CD4-positive, alpha-beta T cell (primary cell): ENCODE measurements around the gene DOCK4. TPM values are rescaled to one million over a fixed set of nuclear protein-coding genes. Genes with fewer than 3 reads are reported as not detected.

Source experiments
- ATAC-seq: fragments of 200-7000 bp; cut with Tn5 transposase; one replicate; pipeline ENCODE4 v1.10.0; 2022; ENCODE audit warnings: mild to moderate bottlenecking; ENCODE audit not compliant: poor library complexity
- CTCF ChIA-PET: fragments of 350-600 bp; sonication (Branson Sonifier 250); formaldehyde crosslinking; loops from one replicate; lab custom pipeline; 2021; ENCODE audit warnings: antibody characterized with exemption, inconsistent platforms; lab: Charles Lee
- POLR2A ChIA-PET: fragments of 350-600 bp; sonication (Branson Sonifier 250); formaldehyde crosslinking; loops from one replicate; lab custom pipeline; 2021; ENCODE audit warnings: antibody characterized with exemption, inconsistent platforms; lab: Charles Lee
- DNase-seq, 14 experiments: peaks; one replicate each; pipeline ENCODE4 v3.0.0-alpha.2; 2013 to 2020; ENCODE audit warnings: mixed read lengths in 2 of 14
- H3K27ac ChIP-seq, 2 donors: one replicate each; pipeline versions ENCODE4 v1.5.1 to v1.7.0; 2013; ENCODE audit warnings: low read length in 2 of 2, low read depth in 1 of 2, mild to moderate bottlenecking in 1 of 2
- H3K27me3 ChIP-seq, 2 experiments: 1 replicate in 1 of 2; 2 replicates in 1 of 2; pipeline versions ENCODE4 v1.6.1 to v1.7.0; 2013; ENCODE audit warnings: low read length in 2 of 2, control low read depth in 1 of 2, mild to moderate bottlenecking in 1 of 2, moderate library complexity in 1 of 2; ENCODE audit not compliant: insufficient read depth in 2 of 2, control insufficient read depth in 1 of 2
- H3K36me3 ChIP-seq: one replicate; pipeline ENCODE4 v1.6.1; 2013; ENCODE audit warnings: low read length, control low read depth; ENCODE audit not compliant: insufficient read depth
- H3K4me1 ChIP-seq: one replicate; pipeline ENCODE4 v1.6.1; 2013; ENCODE audit warnings: low read length, control low read depth; ENCODE audit not compliant: insufficient read depth
- H3K4me3 ChIP-seq: one replicate; pipeline ENCODE4 v1.5.1; 2013; ENCODE audit warnings: mild to moderate bottlenecking, low read length, moderate library complexity
- H3K9me3 ChIP-seq, 2 experiments: 1 replicate in 1 of 2; 2 replicates in 1 of 2; pipeline versions ENCODE4 v1.6.1 to v1.7.0; 2013; ENCODE audit warnings: low read length in 2 of 2, mild to moderate bottlenecking in 2 of 2, control low read depth in 1 of 2, moderate library complexity in 1 of 2; ENCODE audit not compliant: control insufficient read depth in 1 of 2, insufficient read depth in 1 of 2
- H3K27ac Mint-ChIP-seq: one replicate; pipeline ENCODE4 v1.8.0; 2020; ENCODE audit warnings: mixed read lengths
- H3K27me3 Mint-ChIP-seq: one replicate; pipeline ENCODE4 v1.8.0; 2021; ENCODE audit warnings: mixed read lengths
- H3K36me3 Mint-ChIP-seq: one replicate; pipeline ENCODE4 v1.8.0; 2021; ENCODE audit warnings: low read depth, mixed read lengths
- H3K4me1 Mint-ChIP-seq: one replicate; pipeline ENCODE4 v1.8.0; 2021; ENCODE audit warnings: low read depth, mixed read lengths
- H3K4me3 Mint-ChIP-seq: one replicate; pipeline ENCODE4 v1.8.0; 2020; ENCODE audit warnings: mild to moderate bottlenecking, mixed read lengths
- H3K9me3 Mint-ChIP-seq: one replicate; pipeline ENCODE4 v1.8.0; 2020; ENCODE audit warnings: mixed read lengths
- intact Hi-C, 2 experiments: fragments of 100-400 bp; cut with DNase I in 1 of 2; cut with micrococcal nuclease in 1 of 2; formaldehyde crosslinking; loops; one replicate each; pipeline versions ENCODE4 v1.15.1 to v1.9.0; 2023 to 2025; cut with DNase I, micrococcal nuclease
- total RNA-seq, 174 experiments: library from RNA in 2 of 174; stranded (reverse) in 2 of 174; gene quantifications; one replicate each; pipeline ENCODE4 v1.2.3 and lab custom pipeline; 2021 to 2026
- TF ChIP-seq, protein P1 (sequence below): fragments of 200-600 bp; IDR thresholded peaks from one replicate; pipeline ENCODE4 v1.8.0; 2022; ENCODE audit warnings: antibody characterized with exemption, mild to moderate bottlenecking

DOCK4 gene
- total RNA-seq, 2 experiments from 2014 or later: 0.31 to 0.38 TPM

DNA sequence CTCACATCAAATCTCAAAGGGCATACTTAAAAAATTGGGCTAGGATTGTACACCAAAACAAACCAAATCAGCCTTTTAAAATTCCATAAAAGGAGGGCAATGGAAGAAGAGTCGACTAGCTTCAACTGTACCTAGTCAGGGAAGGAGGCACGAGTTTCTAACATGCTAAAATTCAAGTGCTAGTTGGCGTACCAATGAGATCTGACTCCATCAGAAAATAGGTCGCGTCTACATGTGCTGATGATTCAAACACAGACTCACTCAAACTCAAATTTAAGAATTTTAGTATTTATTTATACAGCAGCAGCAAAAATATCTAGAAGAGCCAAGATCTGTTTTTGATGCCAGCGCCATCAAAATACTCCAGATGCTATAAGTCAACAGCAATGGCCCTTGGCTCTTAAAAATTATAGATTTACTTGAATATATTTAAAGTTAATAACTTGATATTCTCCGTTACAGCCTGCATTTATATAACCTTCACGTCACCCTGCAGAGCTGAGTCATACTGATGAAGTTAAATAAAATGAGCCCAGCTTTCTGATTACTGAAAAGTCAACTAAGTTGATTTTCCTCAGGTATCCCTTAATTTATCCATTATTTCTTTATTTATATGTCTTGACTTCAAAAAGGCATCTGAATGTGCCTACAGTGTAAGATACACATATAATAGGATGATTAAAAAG, 341.8 kb downstream of the DOCK4 start:
- no peaks in the 10 kb centered on the region for H3K36me3 Mint-ChIP-seq
- CTCF ChIA-PET: no interaction called here
- Histone ChIP-seq H3K27me3 (no peaks in the 10 kb centered on the region), H3K36me3 (no peaks in the 10 kb centered on the region), H3K9me3 (no peaks in the 10 kb centered on the region), H3K27ac (no peak overlapping the region), H3K4me1 (no peaks in the 10 kb centered on the region), H3K4me3 (no peak overlapping the region)
- H3K9me3 Mint-ChIP-seq: no peaks in the 10 kb centered on the region
- no peak overlapping the region for H3K27ac Mint-ChIP-seq
- intact Hi-C loops: no loop called here
- ATAC-seq: no peak
- H3K4me3 Mint-ChIP-seq: no peak overlapping the region
- H3K27me3 Mint-ChIP-seq: no peaks in the 10 kb centered on the region
- TF ChIP-seq, protein P1, sequence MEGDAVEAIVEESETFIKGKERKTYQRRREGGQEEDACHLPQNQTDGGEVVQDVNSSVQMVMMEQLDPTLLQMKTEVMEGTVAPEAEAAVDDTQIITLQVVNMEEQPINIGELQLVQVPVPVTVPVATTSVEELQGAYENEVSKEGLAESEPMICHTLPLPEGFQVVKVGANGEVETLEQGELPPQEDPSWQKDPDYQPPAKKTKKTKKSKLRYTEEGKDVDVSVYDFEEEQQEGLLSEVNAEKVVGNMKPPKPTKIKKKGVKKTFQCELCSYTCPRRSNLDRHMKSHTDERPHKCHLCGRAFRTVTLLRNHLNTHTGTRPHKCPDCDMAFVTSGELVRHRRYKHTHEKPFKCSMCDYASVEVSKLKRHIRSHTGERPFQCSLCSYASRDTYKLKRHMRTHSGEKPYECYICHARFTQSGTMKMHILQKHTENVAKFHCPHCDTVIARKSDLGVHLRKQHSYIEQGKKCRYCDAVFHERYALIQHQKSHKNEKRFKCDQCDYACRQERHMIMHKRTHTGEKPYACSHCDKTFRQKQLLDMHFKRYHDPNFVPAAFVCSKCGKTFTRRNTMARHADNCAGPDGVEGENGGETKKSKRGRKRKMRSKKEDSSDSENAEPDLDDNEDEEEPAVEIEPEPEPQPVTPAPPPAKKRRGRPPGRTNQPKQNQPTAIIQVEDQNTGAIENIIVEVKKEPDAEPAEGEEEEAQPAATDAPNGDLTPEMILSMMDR: no peak
- POLR2A ChIA-PET: no interaction called here
- DNase-seq: no peak
- H3K4me1 Mint-ChIP-seq: no peaks in the 10 kb centered on the region

DNA sequence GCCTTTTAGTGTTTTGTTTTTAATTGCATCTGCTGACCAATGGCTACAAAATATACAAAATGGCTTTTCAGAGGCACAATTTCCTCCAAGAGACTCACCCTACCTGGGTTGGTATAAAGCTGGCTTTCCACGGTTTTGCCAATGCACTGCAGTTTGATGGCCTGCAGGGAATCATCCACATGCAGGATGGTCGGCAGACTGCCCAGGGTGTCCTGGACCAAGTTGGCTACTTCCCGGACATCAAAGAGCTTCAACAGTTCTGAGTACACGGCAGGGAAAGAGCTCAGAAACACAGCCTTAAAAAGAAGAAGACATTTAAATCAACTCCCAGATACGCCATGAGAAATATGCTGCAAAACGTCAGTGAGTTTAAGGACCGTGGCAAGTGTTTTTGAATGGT, 342.9 kb downstream of the DOCK4 start:
- TF ChIP-seq, protein P1: no peak
- no peaks in the 10 kb centered on the region for H3K4me1 Mint-ChIP-seq
- Histone ChIP-seq H3K4me1 (no peaks in the 10 kb centered on the region), H3K9me3 (no peaks in the 10 kb centered on the region), H3K36me3 (no peaks in the 10 kb centered on the region), H3K4me3 (no peak overlapping the region), H3K27me3 (no peaks in the 10 kb centered on the region), H3K27ac (no peak overlapping the region)
- H3K36me3 Mint-ChIP-seq: no peaks in the 10 kb centered on the region
- no peak overlapping the region for H3K4me3 Mint-ChIP-seq
- no peak for ATAC-seq
- no peak for DNase-seq
- H3K27ac Mint-ChIP-seq: no peak overlapping the region
- intact Hi-C loops: no loop called here
- ChIA-PET POLR2A (no interaction called here), CTCF (no interaction called here)
- H3K9me3 Mint-ChIP-seq: no peaks in the 10 kb centered on the region
- no peaks in the 10 kb centered on the region for H3K27me3 Mint-ChIP-seq

DNA sequence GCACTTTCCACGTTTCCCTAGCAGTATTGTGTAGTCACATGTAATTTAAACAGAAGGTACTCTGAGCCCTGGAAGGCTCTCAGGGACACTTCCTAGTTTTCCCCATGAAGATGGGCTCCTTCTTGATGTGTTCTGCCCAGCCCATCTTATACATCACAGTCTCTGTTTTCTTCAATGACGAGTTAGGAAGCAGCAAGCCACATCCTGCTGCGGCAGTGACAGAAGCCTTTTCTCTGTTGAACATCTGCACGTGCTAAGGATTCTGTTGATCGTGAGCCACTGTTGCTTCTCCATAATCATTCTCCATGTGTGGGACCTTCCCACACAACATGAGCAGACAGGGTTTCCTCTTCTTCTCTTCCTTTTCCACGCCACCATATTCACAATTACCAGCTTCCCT, 346.0 kb downstream of the DOCK4 start:
- Histone ChIP-seq H3K9me3 (no peaks in the 10 kb centered on the region), H3K4me3 (no peak overlapping the region), H3K36me3 (no peaks in the 10 kb centered on the region), H3K27ac (no peak overlapping the region), H3K27me3 (no peaks in the 10 kb centered on the region), H3K4me1 (no peaks in the 10 kb centered on the region)
- TF ChIP-seq, protein P1: no peak
- H3K9me3 Mint-ChIP-seq: no peaks in the 10 kb centered on the region
- no peak overlapping the region for H3K4me3 Mint-ChIP-seq
- H3K36me3 Mint-ChIP-seq: no peaks in the 10 kb centered on the region
- ATAC-seq (no peak), DNase-seq (no peak)
- intact Hi-C loops: no loop called here
- ChIA-PET POLR2A (no interaction called here), CTCF (no interaction called here)
- no peaks in the 10 kb centered on the region for H3K27me3 Mint-ChIP-seq
- H3K4me1 Mint-ChIP-seq: no peaks in the 10 kb centered on the region
- H3K27ac Mint-ChIP-seq: no peak overlapping the region
